ENCODE results near the gene SCARB1.

DNA sequence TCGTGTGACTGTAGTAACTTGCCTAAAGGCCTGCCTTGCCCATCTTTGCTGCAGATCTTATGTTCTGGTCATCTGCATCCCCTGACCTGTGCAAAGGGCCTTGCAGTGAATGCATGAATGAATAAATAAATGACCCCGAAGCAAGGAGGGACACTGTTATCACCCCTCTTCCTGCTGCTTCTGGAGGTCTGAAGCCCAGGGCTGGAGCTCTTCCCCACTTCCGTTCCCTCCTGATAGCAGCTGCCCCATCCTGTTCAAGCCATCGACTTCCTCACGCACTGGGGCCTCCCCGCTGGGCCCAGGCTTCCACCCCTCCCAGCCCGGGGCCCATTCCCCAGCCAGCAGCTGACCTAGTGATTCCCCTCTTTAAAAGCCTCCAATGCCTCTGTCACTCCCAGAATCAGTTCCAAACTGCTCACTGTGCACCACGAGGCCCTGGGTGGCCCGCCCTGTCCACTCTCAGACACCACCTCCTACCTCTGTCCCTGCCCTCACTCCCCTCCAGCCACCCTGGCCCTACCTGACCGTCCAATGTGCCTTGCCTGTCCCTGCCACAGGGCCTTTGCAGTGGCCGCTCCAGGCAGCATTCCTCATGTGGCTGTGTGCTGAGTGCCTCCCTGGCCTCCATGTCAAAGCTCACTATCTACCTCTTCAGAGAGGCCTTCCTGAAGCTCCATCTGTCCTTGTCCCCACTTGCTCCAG, 78.6 kb downstream of the SCARB1 start:
- TF ChIP-seq, protein P1, sequence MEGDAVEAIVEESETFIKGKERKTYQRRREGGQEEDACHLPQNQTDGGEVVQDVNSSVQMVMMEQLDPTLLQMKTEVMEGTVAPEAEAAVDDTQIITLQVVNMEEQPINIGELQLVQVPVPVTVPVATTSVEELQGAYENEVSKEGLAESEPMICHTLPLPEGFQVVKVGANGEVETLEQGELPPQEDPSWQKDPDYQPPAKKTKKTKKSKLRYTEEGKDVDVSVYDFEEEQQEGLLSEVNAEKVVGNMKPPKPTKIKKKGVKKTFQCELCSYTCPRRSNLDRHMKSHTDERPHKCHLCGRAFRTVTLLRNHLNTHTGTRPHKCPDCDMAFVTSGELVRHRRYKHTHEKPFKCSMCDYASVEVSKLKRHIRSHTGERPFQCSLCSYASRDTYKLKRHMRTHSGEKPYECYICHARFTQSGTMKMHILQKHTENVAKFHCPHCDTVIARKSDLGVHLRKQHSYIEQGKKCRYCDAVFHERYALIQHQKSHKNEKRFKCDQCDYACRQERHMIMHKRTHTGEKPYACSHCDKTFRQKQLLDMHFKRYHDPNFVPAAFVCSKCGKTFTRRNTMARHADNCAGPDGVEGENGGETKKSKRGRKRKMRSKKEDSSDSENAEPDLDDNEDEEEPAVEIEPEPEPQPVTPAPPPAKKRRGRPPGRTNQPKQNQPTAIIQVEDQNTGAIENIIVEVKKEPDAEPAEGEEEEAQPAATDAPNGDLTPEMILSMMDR (IDR thresholded peaks at IDR 0.05; ENCODE audit: extremely low read depth in 1 of 2, insufficient read depth in 1 of 2, low read depth in 1 of 2, low read length in 2 of 2) = no peak
- TF ChIP-seq POLR2A (IDR thresholded peaks at IDR 0.05; ENCODE audit: low read depth, low read length) = no peak
- TF ChIP-seq POLR2AphosphoS5 (IDR thresholded peaks at IDR 0.05; ENCODE audit: insufficient read depth, low read depth, low read length) = no peak
- TF ChIP-seq GATA2 (IDR thresholded peaks at IDR 0.05; ENCODE audit: insufficient read depth, insufficient read length, low read depth, low read length) = no peak
- TF ChIP-seq, protein P2, sequence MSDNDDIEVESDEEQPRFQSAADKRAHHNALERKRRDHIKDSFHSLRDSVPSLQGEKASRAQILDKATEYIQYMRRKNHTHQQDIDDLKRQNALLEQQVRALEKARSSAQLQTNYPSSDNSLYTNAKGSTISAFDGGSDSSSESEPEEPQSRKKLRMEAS (IDR thresholded peaks at IDR 0.05; ENCODE audit: insufficient read depth, insufficient read length) = no peak
- TF ChIP-seq MYC (IDR thresholded peaks at IDR 0.05; ENCODE audit: low read depth, low read length) = no peak
